Kidney glomerular epithelial cell (primary cell): ENCODE measurements around the gene PLCB4.
A peak's percentile ranks its signal among the peaks of the same experiment; 100 is the strongest.

Source experiments
- DNase-seq: peaks from one replicate; lab custom pipeline; 2025; lab: John Stamatoyannopoulos, UW

PLCB4 gene

DNA sequence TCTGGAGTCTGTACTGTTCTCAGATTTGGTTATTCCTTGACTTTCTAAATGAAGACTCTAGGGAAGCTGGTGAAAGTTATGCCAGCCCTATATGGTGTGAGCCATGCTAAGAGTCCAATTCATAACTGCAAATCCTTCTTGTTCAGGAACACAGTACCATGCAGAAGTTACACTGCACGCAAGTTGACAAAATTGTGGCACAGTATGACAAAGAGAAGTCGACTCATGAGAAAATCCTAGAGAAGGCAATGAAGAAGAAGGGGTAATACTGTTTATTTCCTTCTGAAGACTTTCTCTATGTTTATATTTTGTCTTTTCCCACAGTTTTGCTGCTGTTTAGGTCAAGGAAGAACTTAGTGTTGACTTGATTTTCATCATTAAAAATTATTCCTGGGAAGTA lies 384.3 kb downstream of the PLCB4 start:
- DNase-seq = no peak

DNA sequence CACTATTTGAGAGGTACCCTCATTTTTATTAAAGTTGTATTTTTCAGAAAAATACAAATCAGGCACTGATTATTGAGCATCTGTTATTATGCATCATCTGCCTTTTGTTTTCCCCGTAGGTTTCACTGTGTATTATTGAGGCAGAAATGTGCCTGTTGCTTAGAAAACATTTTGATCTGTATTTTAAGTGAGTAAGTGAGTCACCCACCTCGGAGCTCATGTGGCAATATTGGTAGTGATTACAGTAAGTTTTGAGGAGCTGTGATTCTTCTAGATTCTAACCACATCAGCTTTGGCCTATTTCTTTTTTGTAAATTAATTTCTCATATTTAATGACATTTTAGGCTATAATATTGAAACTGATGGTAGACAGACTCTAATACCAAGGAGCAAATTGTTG lies 385.9 kb downstream of the PLCB4 start:
- DNase-seq = no peak

DNA sequence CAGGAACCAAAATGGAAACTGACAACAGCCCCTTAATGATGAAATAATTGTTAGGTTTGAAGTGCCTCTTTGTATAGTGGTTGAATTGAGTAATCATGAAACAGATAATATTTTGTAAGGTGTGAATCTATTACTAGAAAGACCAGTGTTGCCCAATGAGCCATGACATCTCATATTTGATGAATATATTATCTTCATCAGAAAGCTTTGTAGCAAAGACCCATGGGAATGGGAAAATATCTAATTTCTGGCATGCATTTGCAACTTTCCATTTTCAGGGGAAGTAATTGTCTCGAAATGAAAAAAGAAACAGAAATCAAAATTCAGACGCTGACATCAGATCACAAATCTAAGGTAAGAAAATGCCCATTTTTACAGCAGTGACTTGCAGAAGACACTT lies 388.2 kb downstream of the PLCB4 start:
- no peak for DNase-seq

DNA sequence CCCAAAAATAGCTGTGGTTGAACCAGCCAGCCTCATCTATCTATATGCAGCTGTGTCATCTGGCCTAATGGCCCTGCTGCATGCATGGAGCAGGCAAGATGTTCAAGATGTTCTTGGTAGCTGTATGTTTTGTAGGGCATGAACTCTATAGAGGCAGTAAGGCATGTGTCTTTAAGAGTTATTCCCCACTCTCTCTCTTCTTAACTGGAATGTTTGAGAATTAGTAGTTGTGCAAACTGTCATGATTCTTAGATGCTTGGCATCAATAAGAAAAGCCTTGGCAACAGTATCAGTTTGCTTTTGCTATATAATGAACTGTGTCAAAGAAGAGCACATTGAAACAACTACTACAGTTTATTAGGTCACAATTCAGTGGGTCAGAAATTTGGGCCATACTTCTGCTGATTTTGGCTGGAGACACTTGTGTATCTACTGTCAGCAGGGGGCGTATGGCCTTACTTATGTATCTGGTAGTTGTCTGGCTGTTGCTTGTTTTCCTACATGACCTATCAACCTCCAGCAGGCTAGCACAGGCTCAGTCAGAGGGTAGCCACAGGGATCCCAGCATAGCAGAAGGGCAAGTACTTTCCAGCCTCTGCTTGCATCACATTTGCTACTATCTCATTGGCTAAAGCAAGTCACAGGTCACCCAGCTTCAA lies 389.4 kb downstream of the PLCB4 start:
- no peak for DNase-seq

DNA sequence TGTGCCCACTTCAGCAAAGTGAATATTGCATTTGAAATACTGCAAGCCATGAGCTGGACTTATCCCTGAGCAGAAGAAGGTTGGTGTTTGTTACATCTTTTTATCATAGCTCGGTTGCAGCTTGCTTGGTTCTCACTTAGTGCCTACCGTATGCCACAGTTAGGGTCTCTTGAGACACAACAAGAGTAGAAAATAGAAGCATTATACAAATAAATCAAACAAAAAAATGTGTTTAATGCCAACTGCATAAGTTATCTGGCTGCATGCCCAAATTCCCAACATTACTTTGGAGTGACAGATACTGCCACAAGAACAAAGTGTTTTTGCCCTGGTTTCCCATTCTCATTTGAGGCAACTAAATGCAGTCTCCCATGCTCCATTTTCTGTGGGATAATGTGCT lies 391.6 kb downstream of the PLCB4 start:
- peak; percentile 29 for DNase-seq

DNA sequence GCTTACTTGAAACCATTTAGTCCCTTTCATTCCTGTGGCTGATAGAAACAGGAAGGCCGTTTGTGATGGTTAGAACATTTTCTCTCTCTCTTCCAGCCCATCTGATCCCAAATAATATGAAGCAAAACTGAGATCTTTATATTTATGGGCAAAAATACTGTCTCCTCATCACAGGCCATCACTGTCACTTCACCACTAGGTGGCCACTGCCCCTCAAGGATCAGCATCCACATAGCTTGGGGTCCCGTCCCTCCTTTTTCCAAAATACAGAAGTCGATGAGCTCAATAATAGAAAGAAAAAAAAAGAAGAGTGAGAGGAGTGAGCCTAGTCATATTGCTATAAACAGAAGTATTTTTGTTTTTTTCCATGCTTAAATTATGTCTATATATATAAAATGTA lies 399.1 kb downstream of the PLCB4 start:
- no peak for DNase-seq

DNA sequence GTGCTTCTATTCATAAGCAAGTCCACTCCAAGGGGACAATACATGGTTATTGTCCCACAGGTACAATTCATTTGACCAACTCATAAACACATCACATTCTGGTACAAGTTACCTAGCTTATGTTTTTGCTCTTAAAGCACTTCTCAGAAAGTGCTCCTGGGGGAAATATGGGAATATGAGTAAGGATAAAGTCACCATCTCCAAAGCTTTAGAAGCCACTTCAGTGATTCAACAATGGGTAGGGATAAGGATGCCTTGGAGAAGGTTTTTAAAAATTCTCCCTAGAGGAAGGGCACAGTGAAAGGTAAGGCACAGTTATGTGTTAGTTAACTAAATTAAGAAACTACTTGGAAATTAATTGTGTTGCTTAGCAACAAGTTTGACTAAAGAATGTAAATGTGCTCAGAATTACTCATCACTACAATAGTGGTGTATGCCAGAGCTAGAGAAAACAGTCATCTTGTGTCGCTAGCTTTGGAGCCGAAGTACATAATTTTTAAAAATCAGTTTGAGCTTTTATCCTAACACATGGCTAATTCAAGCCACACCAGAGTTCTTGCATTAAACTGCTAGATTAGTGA lies 406.0 kb downstream of the PLCB4 start:
- no peak for DNase-seq

DNA sequence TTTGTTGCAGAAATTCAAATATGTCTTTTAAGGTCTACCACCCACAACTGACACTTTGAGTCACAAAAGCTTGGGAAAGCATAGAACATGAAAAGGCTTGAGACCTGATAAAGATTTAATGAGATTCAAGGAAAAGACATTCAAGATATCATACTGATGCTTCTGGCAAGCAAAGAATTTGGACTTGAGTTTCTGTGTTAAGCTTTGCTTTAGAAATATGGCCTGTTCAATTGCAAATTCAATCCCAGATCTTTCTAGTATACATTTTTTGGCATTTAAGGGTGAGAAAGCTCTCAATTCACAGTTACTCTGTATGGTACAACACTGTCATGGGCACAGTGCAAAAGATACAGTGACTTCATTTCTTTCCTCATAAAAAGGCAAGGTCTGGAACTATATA lies 406.6 kb downstream of the PLCB4 start:
- no peak for DNase-seq

DNA sequence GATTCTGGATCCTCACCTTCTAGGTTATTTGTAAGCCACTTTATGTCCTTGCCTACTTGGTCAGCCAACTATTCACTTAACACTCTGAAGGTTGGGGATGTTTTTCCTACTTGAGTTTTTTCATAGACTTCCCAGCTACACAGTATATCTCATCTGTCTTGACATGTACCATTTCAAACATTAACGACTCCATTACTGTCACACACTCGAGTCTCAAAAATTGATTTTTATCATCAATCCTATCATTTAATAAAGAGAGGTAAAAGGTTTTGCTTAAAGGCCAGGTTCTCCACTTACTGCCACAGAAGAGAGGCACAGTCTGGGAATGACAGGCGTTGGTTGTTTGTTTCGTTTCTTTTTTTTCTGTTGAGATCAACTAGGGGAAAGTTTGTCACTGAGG lies 407.3 kb downstream of the PLCB4 start:
- no peak for DNase-seq

DNA sequence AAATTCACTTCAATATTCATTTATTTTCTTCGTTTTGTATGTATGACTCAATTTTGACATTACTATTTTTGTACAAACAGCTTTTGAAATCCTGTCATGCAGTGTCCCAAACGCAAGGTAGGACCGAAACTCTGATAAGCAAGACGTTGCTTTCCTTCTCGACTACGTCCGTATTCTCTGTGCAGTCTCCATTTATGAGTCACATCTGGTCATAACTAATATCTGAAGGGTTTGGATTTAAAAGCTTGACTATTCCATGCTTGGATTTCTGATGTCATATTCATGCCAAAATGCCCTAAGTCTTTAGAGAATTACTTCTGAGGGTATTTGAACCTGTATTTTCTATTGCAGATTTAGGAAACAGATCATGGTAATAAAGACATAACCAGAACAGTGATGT lies 407.8 kb downstream of the PLCB4 start:
- DNase-seq = no peak

DNA sequence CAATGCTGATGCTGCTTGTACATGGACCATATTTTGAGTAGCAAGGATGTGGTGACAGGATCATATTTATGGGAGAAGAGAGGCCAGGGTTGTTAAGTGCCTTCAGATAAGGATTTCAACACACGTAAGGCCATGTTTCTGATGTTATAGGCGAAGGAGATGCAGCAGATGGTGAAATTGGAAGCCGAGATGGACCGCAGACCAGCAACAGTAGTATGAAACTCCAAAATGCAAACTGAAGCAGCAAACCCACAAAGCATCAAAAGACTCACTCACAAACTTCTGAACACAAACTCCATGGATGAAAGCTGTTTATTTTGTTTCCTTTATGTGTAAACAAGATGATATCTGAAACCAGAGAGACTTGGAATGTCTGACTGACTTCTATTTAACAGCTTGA lies 409.9 kb downstream of the PLCB4 start:
- DNase-seq = no peak

DNA sequence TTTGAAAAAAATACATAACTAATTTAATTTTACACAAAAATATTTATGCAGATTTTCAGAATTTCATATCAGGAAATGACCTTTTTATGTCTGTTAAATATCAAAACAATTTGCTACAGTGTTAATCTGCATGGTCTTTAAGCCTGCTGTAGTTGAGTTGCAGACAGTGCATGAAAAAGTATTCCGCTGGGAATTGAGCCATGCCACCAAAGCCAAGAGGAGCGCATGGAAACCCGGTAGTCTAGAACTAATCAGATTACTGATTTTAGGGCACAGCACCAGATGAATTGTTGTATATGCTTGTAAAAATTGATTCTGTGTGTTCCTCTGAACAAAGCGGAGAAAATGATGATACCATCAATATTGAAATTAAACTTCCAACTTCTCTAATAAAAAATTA lies 411.2 kb downstream of the PLCB4 start:
- DNase-seq = no peak

DNA sequence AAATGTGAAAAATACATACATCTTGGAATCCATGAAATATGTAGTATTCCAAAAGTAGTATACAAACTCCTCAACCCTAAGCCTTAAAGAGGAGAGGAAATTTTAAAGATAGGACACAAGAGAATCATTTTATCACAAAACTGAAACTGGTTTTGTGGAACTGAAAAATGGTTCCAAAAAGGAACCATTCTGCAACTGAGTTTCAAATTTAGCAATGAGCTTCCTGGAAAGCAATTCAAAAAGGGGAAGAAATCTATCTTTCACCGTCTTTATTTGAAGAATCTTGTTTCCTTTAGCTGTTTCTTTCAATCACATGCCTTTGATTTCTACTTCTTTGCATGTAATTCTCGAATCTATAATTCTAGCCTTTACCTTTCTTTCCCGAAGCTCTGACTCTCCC lies 413.3 kb downstream of the PLCB4 start:
- no peak for DNase-seq

DNA sequence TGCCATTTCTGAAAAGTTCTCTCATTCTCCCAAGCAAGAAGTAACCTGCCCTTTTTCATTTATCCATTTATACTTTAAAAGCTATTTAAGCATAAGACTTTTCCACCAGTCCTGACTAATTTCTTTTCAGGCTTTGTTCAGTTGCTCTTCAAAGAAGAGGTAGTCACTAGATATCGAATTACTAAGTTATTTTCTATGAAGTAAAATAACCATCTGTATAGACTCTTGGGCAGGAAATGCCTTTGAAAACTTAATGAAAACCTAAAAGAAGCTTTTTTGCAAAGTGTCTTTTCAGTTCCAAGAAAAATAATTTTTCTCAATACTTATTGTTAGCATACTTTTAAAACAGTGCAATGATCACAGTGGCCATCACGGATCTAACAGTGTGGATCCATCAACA lies 414.2 kb downstream of the PLCB4 start:
- DNase-seq = no peak

DNA sequence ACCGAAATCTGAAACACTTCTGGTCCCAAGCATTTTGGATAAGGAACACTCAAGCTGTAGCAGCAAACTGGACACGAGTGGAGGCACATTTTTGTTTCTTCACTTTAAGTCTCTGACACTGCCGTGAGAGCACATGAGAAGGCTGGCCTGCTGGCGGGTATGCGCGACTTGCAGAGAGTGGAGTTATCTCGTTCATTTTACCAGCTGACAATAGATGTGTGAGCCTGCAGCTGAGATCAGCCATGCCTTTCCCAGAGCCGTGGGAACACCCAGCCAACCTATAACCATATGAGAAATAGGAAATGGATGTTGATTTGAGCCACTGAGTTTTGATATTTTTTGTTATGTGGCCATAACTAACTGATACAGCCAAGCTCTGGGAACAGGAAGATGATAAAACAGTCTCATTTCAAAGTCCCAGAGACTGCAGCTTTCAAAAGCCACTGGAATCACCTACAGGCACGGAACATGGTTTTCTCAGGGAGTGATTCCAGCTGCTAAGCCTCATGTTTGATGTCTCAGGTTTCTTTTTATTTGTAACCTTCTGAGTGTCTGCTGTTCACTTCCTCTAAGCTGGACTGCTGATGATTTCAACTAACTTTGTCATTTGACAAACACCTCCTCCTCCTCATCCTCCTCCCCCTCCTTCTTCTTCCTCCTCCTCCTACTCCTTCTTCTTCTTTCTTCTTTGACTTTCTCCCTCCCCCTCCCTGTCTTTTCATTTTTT lies 416.9 kb downstream of the PLCB4 start:
- DNase-seq = no peak

DNA sequence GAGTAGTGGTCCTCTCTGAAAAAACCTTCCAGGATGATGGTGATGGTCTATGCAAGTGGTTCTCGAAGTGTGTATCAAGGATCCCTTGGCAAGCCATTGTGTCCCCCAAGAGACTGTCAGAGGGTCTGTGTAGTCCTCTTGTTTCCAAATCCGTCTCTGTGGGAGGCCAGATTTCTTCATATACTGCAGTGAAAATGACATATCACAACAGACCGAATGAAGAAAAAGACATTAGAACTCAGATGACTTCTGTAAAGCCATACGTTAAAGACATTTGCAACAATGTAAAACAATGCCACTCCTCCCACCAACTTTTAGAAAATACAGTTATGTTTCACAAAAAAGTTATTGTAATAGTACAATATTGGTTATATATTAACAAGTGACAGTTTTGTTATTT lies 418.3 kb downstream of the PLCB4 start:
- DNase-seq = no peak

DNA sequence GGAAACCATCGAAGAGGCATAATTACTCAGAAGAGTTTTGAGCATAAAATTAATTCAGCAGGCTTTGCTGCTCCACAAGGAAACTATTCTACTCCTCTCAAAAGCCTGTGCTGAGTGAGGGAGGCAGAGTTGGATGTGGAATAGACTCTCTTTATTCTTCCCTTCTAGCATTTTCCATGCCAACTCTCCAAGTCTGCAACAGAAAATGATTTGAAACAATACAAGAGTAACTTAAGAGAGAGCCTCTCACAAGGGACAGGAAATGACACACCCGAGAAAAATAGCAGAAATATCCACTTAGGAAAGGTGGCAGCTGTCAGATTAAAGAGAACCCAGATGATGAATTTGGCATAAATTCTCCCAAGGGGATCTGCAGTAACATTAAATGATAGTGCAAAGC lies 419.2 kb downstream of the PLCB4 start:
- no peak for DNase-seq

DNA sequence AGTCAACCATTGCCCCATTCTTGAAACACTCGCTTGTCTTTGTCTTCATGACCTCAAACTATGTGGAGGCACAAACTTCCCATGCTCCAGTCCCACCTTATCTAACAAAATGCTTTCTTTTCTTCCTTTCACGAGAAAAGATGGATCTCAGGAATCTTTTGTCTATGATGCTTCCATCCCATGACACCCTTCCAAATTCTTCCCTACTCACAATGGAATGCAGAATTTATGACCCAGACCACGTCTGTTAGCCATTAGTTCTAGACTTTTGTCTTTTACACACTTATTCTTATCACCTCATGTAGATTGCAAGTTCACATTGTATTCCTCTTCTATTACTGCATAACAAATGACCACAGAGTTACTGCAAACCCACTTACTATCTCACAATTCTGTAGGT lies 421.3 kb downstream of the PLCB4 start:
- no peak for DNase-seq

DNA sequence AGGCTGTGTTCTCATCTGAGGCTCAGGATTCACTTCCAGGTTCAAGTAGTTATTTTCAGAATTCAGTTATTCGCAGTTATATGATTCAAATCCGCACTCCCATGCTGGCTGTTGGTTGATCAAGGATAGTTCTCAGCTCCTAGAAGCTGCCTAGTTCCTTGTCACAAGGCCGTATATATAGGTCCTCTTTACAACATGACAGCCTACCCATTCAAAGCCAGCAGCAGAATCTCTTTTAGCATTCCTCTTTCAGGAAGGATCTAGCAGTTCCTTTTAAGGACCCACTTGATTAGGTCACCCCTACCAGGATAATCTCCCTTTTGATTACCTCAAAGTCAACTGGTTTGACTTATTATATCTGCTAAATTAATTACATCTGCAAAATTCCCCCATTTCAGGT lies 421.7 kb downstream of the PLCB4 start:
- no peak for DNase-seq

DNA sequence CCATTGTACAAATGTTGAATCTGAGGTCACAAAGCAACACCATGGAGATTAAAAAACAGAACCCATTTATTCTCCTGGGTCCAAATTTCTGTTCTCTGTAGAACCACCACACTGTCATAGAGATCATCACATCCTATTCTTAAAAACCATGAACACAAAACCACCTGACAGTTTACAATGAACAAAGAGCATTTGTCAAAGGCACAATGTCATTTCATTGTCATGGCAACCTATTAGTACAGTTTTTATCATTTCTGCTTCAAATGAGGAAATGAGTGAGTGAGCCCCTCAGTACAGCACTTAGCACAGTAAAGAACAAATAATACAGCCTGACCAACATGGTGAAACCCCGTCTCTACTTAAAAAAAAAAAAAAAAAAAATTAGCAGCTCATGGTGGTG lies 422.4 kb downstream of the PLCB4 start:
- no peak for DNase-seq

DNA sequence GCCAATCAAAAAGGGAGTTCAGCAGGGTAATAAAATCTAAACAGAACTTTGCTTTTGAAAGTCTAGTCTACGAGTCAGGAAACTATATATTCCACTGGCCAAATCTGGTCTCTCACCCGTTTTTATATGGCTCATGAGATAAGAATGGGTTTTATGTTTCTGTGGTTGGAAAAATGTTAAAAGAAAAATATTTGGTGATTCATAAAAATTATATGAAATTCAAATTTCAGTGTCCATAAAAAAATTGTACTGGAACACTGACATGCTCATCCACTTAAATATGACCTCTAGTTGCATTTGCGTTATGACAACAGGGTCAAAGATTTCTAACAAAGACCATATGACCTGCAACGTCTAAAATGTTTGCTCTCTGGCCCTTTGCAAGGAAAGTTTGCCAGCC lies 423.2 kb downstream of the PLCB4 start:
- no peak for DNase-seq

DNA sequence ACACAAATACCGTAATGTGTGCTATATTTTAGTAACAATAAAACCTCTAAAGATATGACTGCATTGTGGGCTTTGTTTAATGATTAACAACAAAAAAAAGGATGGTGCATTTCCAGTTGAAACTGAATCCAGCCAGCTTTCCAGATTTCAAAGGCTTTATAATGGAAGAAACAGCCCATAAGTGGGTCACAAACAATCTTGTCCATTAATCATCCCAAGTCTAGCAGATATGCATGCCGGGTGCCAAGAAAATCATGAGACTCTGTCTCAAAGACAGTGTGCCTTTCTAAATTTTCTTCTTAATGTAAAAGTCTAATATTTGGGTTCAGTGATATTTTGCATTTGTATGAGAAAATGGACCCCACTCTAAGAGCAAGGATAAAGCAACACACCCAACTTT lies 424.9 kb downstream of the PLCB4 start:
- DNase-seq = no peak

DNA sequence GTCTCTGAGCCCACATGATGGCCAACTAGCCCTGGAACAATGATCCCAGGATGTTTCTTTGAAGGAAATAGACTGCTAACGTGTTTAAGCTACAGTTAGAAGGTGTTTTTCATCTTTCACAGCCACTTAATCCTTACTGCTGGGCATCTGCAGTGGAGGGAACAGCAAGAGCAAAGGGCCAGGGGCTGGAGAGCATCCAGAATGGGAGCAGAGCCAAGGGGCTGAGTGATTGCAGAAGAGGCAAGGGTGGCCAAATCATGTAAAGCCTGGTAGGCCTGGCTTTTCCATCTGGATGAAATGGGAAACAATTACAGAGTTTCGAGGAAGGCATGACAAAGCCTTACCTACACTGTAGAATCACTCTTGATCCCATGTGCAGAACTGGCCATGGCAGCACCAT lies 426.8 kb downstream of the PLCB4 start:
- DNase-seq = no peak

DNA sequence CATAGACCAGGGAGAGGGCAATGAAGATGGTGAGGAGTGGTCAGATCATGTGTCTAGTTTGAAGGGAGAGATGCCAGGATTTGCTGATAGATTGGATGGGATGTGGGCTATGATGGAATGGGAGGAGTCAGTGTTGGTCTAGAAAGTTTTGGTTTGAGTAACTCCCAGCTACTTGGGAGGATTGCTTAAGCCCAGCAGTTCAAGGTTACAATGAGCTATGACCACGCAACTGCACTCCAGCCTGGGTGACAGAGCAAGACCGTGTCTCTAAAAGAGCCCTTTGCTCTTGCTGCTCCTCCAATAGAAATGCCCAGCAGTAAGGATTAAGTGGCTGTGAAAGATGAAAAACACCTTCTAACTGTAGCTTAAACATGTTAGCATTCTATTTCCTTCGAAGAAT lies 427.3 kb downstream of the PLCB4 start:
- no peak for DNase-seq
